HepG2 (cell line): Measurements from ENCODE around the gene BARX1.

Experiments used
- BHLHE40 ChIP-seq: IDR thresholded peaks from 2 replicates; pipeline ENCODE4 v1.6.1; 2011; ENCODE audit warnings: low read length, improper control_type of control experiment
- CREB1 ChIP-seq, 2 experiments: fragments of 450-650 bp in 1 of 2; IDR thresholded peaks; 2 replicates each; pipeline ENCODE4 v1.6.1; 2016 to 2017; ENCODE audit warnings: control low read depth in 1 of 2, mild to moderate bottlenecking in 1 of 2, missing compliant biosample characterization in 1 of 2, missing genetic modification characterization in 1 of 2
- SETDB1 ChIP-seq: sonication (generic); formaldehyde crosslinking; IDR thresholded peaks from 2 replicates; pipeline ENCODE4 v1.5.1; 2020; ENCODE audit warnings: missing genetic modification reagents, mild to moderate bottlenecking, borderline replicate concordance
- ZNF136 ChIP-seq: sonication (generic); formaldehyde crosslinking; IDR thresholded peaks from 2 replicates; pipeline ENCODE4 v1.8.1; 2022; ENCODE audit warnings: low read depth, mild to moderate bottlenecking, moderate library complexity, missing genetic modification reagents
- TF ChIP-seq, protein P1 (sequence below): IDR thresholded peaks from 2 replicates; pipeline ENCODE4 v1.6.1; 2016
- TF ChIP-seq, protein P2 (sequence below): IDR thresholded peaks from 2 replicates; pipeline ENCODE4 v1.6.1; 2012; ENCODE audit warnings: low read length, improper control_type of control experiment
- TF ChIP-seq, protein P3 (sequence below), 2 experiments: IDR thresholded peaks; 2 replicates each; pipeline ENCODE4 v1.6.1; 2011 to 2012; ENCODE audit warnings: low read length in 2 of 2, borderline replicate concordance in 1 of 2, low read depth in 1 of 2, mild to moderate bottlenecking in 1 of 2, moderate library complexity in 1 of 2
- TF ChIP-seq, protein P4 (sequence below): sonication (generic); formaldehyde crosslinking; IDR thresholded peaks from 2 replicates; pipeline ENCODE4 v1.4.0; 2020; ENCODE audit warnings: missing genetic modification reagents
- TF ChIP-seq, protein P5 (sequence below): sonication (generic); formaldehyde crosslinking; IDR thresholded peaks from 2 replicates; pipeline ENCODE4 v1.8.1; 2023; ENCODE audit warnings: mild to moderate bottlenecking, missing genetic modification reagents

DNA sequence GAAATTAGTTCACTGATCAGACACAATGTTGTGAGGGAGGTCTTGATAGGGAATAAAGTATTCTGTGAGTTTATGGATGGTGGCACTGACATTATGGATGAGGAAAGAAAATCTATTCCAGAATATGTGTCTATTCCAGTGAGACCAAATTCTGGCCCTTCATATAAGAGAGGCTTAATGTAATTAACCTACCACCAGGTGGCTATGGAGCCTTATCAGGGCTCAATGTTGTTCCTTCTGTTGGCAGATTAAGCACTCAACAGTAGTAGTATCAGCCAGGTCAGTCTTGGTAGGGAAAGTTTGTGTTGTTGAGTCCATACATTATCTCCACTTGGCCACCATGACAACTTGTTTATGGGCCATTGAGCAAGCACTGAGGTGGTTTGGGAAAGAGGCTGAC lies 41.7 kb upstream of the BARX1 start:
- TF ChIP-seq, protein P1, sequence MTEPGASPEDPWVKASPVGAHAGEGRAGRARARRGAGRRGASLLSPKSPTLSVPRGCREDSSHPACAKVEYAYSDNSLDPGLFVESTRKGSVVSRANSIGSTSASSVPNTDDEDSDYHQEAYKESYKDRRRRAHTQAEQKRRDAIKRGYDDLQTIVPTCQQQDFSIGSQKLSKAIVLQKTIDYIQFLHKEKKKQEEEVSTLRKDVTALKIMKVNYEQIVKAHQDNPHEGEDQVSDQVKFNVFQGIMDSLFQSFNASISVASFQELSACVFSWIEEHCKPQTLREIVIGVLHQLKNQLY (CRISPR knock-in tag) = no peak
- TF ChIP-seq, protein P2, sequence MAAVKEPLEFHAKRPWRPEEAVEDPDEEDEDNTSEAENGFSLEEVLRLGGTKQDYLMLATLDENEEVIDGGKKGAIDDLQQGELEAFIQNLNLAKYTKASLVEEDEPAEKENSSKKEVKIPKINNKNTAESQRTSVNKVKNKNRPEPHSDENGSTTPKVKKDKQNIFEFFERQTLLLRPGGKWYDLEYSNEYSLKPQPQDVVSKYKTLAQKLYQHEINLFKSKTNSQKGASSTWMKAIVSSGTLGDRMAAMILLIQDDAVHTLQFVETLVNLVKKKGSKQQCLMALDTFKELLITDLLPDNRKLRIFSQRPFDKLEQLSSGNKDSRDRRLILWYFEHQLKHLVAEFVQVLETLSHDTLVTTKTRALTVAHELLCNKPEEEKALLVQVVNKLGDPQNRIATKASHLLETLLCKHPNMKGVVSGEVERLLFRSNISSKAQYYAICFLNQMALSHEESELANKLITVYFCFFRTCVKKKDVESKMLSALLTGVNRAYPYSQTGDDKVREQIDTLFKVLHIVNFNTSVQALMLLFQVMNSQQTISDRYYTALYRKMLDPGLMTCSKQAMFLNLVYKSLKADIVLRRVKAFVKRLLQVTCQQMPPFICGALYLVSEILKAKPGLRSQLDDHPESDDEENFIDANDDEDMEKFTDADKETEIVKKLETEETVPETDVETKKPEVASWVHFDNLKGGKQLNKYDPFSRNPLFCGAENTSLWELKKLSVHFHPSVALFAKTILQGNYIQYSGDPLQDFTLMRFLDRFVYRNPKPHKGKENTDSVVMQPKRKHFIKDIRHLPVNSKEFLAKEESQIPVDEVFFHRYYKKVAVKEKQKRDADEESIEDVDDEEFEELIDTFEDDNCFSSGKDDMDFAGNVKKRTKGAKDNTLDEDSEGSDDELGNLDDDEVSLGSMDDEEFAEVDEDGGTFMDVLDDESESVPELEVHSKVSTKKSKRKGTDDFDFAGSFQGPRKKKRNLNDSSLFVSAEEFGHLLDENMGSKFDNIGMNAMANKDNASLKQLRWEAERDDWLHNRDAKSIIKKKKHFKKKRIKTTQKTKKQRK = no peak
- TF ChIP-seq CREB1 (IDR thresholded peaks at IDR 0.05) (no peak), CREB1 (CRISPR knock-in tag; IDR thresholded peaks at IDR 0.05) (no peak), BHLHE40 (no peak), SETDB1 (CRISPR knock-in tag) (no peak), ZNF136 (CRISPR knock-in tag) (no peak)
- TF ChIP-seq, protein P3, sequence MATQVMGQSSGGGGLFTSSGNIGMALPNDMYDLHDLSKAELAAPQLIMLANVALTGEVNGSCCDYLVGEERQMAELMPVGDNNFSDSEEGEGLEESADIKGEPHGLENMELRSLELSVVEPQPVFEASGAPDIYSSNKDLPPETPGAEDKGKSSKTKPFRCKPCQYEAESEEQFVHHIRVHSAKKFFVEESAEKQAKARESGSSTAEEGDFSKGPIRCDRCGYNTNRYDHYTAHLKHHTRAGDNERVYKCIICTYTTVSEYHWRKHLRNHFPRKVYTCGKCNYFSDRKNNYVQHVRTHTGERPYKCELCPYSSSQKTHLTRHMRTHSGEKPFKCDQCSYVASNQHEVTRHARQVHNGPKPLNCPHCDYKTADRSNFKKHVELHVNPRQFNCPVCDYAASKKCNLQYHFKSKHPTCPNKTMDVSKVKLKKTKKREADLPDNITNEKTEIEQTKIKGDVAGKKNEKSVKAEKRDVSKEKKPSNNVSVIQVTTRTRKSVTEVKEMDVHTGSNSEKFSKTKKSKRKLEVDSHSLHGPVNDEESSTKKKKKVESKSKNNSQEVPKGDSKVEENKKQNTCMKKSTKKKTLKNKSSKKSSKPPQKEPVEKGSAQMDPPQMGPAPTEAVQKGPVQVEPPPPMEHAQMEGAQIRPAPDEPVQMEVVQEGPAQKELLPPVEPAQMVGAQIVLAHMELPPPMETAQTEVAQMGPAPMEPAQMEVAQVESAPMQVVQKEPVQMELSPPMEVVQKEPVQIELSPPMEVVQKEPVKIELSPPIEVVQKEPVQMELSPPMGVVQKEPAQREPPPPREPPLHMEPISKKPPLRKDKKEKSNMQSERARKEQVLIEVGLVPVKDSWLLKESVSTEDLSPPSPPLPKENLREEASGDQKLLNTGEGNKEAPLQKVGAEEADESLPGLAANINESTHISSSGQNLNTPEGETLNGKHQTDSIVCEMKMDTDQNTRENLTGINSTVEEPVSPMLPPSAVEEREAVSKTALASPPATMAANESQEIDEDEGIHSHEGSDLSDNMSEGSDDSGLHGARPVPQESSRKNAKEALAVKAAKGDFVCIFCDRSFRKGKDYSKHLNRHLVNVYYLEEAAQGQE (IDR thresholded peaks at IDR 0.05; ENCODE audit: borderline replicate concordance in 1 of 2, low read depth in 1 of 2, low read length in 2 of 2) = no peak
- TF ChIP-seq, protein P4, sequence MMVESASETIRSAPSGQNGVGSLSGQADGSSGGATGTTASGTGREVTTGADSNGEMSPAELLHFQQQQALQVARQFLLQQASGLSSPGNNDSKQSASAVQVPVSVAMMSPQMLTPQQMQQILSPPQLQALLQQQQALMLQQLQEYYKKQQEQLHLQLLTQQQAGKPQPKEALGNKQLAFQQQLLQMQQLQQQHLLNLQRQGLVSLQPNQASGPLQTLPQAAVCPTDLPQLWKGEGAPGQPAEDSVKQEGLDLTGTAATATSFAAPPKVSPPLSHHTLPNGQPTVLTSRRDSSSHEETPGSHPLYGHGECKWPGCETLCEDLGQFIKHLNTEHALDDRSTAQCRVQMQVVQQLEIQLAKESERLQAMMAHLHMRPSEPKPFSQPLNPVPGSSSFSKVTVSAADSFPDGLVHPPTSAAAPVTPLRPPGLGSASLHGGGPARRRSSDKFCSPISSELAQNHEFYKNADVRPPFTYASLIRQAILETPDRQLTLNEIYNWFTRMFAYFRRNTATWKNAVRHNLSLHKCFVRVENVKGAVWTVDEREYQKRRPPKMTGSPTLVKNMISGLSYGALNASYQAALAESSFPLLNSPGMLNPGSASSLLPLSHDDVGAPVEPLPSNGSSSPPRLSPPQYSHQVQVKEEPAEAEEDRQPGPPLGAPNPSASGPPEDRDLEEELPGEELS (CRISPR knock-in tag) = no peak
- TF ChIP-seq, protein P5, sequence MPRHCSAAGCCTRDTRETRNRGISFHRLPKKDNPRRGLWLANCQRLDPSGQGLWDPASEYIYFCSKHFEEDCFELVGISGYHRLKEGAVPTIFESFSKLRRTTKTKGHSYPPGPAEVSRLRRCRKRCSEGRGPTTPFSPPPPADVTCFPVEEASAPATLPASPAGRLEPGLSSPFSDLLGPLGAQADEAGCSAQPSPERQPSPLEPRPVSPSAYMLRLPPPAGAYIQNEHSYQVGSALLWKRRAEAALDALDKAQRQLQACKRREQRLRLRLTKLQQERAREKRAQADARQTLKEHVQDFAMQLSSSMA = no peak
